GM13976 (cell line): Measurements from ENCODE around the gene SLC25A45.
"Not testable (repeated sequence)": the region's sequence is repeated elsewhere in the genome, so short reads cannot be mapped to it uniquely, and the experiment has no call there.

Experiments
- DNase-seq: peaks from one replicate; pipeline ENCODE4 v3.0.0; 2012; ENCODE audit warnings: low spot score
- in situ Hi-C: fragments of 300-500 bp; cut with MboI; formaldehyde crosslinking; loops from one replicate; pipeline ENCODE4 v1.12.0; 2022; ENCODE audit warnings: low sequenced_read_pairs, mixed read lengths, inconsistent platforms; ENCODE audit not compliant: unreplicated experiment
- TF ChIP-seq, protein P1 (sequence below): IDR thresholded peaks from 2 replicates; pipeline ENCODE4 v1.5.1; 2012; ENCODE audit warnings: borderline replicate concordance, mild to moderate bottlenecking; ENCODE audit not compliant: insufficient read depth; ENCODE audit errors: extremely low read depth, missing control alignments, control extremely low read depth

Gene SLC25A45

DNA sequence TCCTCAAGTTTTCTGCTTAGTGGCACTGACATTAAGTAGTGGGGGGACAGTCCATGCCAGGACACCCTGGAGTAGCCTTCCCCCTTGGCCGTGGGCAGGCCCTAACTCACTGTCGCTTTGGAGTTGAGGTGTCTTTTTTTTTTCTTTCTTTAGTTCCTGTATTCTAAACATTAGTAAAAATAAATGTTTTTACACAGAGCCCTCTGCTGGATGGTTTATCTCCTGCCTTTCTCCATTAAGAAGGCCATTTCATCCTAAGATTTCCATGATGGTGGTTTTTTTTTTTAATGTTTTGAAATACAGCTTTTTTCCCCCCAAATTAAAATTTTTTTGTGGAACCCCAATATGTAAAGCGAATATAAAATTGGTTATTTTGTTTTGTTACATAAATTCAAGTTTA is 29.7 kb downstream of the SLC25A45 start:
- DNase-seq, result no peak
- TF ChIP-seq, protein P1, sequence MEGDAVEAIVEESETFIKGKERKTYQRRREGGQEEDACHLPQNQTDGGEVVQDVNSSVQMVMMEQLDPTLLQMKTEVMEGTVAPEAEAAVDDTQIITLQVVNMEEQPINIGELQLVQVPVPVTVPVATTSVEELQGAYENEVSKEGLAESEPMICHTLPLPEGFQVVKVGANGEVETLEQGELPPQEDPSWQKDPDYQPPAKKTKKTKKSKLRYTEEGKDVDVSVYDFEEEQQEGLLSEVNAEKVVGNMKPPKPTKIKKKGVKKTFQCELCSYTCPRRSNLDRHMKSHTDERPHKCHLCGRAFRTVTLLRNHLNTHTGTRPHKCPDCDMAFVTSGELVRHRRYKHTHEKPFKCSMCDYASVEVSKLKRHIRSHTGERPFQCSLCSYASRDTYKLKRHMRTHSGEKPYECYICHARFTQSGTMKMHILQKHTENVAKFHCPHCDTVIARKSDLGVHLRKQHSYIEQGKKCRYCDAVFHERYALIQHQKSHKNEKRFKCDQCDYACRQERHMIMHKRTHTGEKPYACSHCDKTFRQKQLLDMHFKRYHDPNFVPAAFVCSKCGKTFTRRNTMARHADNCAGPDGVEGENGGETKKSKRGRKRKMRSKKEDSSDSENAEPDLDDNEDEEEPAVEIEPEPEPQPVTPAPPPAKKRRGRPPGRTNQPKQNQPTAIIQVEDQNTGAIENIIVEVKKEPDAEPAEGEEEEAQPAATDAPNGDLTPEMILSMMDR, result no peak

GRCh38 chr11:65351511-65351910 is 30.9 kb downstream of the SLC25A45 start:
- TF ChIP-seq, protein P1, result no peak
- no peak for DNase-seq
- in situ Hi-C loops, result no loop called here

More for the DNA sequence above, 29.7 kb downstream of the SLC25A45 start:
- in situ Hi-C loops, result no loop called here

- in situ Hi-C loops, result no loop called here
- TF ChIP-seq, protein P1, result no peak
These were observed 40.6 kb downstream of the SLC25A45 start for GRCh38 chr11:65341856-65342255.

GRCh38 chr11:65340226-65340625 is 42.2 kb downstream of the SLC25A45 start:
- TF ChIP-seq, protein P1, result no peak
- in situ Hi-C loops, result no loop called here
- DNase-seq, result no peak

More at GRCh38 chr11:65341856-65342255, 40.6 kb downstream of the SLC25A45 start:
- no peak for DNase-seq

DNA sequence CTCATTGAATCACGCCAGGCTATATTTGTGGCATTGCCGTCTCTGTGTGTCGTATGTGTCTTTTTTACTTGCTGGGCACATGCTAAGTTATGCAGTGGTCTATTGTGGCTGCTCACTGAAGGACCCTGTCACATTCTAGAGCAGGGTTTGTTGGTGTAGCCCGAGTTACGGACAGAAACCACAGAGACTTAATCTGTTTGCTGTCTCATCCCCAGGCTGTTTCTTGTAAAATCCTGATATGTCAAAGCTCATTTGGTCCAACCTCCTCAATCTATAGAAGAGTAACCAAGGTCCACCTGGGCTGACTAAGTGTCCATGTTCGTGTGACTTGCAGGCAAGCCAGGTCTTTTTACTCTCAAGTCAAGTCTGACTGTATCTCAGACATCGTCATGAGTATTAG is 43.8 kb downstream of the SLC25A45 start:
- in situ Hi-C loops, result no loop called here
- no peak for DNase-seq
- TF ChIP-seq, protein P1, result no peak

- DNase-seq, result no peak
- in situ Hi-C loops, result no loop called here
- TF ChIP-seq, protein P1, result no peak
These were observed 47.6 kb downstream of the SLC25A45 start for GRCh38 chr11:65334696-65335295.

DNA sequence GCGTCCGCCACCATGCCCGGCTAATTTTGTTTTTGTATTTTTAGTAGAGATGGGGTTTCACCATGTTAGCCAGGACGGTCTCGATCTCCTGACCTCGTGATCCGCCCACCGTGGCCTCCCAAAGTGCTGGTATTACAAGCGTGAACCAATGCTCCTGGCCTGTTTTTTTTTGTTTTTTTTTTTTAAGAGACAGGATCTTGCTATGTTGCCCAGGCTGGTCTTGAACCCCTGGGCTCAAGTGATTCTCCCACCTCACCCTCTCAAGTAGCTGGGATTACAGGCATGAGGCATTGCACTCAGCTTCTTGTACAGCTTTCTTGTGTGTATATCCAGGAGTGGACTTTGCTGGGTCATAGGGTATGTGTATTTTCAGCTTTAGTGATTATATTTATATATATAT is 49.9 kb downstream of the SLC25A45 start:
- DNase-seq, in situ Hi-C loops: not testable (repeated sequence)
